Measurements from ENCODE around the gene TMEM164. TPM values are rescaled to one million over a fixed set of nuclear protein-coding genes. Genes with fewer than 3 reads are reported as not detected.
"Not testable (repeated sequence)": the region's sequence is repeated elsewhere in the genome, so short reads cannot be mapped to it uniquely, and the experiment has no call there.

Gene TMEM164
- total RNA-seq, 1 experiment from 2014 or later = 32.6 TPM

GRCh38 chrX:109974906-109975655 lies 27.8 kb upstream of the TMEM164 start:
- no peak overlapping the region for H3K27ac Mint-ChIP-seq (ENCODE audit: unreplicated experiment)
- CTCF ChIA-PET = no interaction called here
- intact Hi-C loops (cut with micrococcal nuclease; ENCODE audit: unreplicated experiment) = no loop called here
- peaks cover 29% of the 10 kb centered on the region for H3K27me3 Mint-ChIP-seq (ENCODE audit: unreplicated experiment)
- DNase-seq = no peak
- H3K36me3 Mint-ChIP-seq (ENCODE audit: insufficient read depth, unreplicated experiment) = no peaks in the 10 kb centered on the region
- no TSS peak for BruUV-seq (replicated peaks)
- TF ChIP-seq, protein P1, sequence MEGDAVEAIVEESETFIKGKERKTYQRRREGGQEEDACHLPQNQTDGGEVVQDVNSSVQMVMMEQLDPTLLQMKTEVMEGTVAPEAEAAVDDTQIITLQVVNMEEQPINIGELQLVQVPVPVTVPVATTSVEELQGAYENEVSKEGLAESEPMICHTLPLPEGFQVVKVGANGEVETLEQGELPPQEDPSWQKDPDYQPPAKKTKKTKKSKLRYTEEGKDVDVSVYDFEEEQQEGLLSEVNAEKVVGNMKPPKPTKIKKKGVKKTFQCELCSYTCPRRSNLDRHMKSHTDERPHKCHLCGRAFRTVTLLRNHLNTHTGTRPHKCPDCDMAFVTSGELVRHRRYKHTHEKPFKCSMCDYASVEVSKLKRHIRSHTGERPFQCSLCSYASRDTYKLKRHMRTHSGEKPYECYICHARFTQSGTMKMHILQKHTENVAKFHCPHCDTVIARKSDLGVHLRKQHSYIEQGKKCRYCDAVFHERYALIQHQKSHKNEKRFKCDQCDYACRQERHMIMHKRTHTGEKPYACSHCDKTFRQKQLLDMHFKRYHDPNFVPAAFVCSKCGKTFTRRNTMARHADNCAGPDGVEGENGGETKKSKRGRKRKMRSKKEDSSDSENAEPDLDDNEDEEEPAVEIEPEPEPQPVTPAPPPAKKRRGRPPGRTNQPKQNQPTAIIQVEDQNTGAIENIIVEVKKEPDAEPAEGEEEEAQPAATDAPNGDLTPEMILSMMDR (IDR thresholded peaks at IDR 0.05; ENCODE audit: unreplicated experiment) = no peak
- H3K4me3 Mint-ChIP-seq (ENCODE audit: low read depth, unreplicated experiment) = no peak overlapping the region
- H3K9me3 Mint-ChIP-seq (ENCODE audit: low read depth, unreplicated experiment) = no peaks in the 10 kb centered on the region
- H3K4me1 Mint-ChIP-seq (ENCODE audit: low read depth, unreplicated experiment) = no peaks in the 10 kb centered on the region

GRCh38 chrX:109985210-109985609 lies 17.7 kb upstream of the TMEM164 start:
- H3K27ac Mint-ChIP-seq (ENCODE audit: unreplicated experiment); H3K36me3 Mint-ChIP-seq (ENCODE audit: insufficient read depth, unreplicated experiment); BruUV-seq (replicated peaks); CTCF ChIA-PET; DNase-seq; H3K9me3 Mint-ChIP-seq (ENCODE audit: low read depth, unreplicated experiment); intact Hi-C loops (cut with micrococcal nuclease; ENCODE audit: unreplicated experiment); H3K4me1 Mint-ChIP-seq (ENCODE audit: low read depth, unreplicated experiment); H3K4me3 Mint-ChIP-seq (ENCODE audit: low read depth, unreplicated experiment): not testable (repeated sequence)
- peaks cover 26% of the 10 kb centered on the region for H3K27me3 Mint-ChIP-seq (ENCODE audit: unreplicated experiment)

GRCh38 chrX:109987884-109988283 lies 15.0 kb upstream of the TMEM164 start:
- DNase-seq = no peak
- no peak overlapping the region for H3K27ac Mint-ChIP-seq (ENCODE audit: unreplicated experiment)
- CTCF ChIA-PET = interaction anchor here (0.9 kb wide), 1 partner anchor 31 kb away, joined by 3 read pairs; no protein-coding TSS in a partner anchor
- no peaks in the 10 kb centered on the region for H3K9me3 Mint-ChIP-seq (ENCODE audit: low read depth, unreplicated experiment)
- TF ChIP-seq, protein P1 (IDR thresholded peaks at IDR 0.05; ENCODE audit: unreplicated experiment) = no peak
- intact Hi-C loops (cut with micrococcal nuclease; ENCODE audit: unreplicated experiment) = no loop called here
- BruUV-seq (replicated peaks) = no TSS peak
- H3K36me3 Mint-ChIP-seq (ENCODE audit: insufficient read depth, unreplicated experiment) = no peaks in the 10 kb centered on the region
- no peak overlapping the region for H3K4me3 Mint-ChIP-seq (ENCODE audit: low read depth, unreplicated experiment)
- no peaks in the 10 kb centered on the region for H3K4me1 Mint-ChIP-seq (ENCODE audit: low read depth, unreplicated experiment)
- peaks cover 32% of the 10 kb centered on the region for H3K27me3 Mint-ChIP-seq (ENCODE audit: unreplicated experiment)

DNA sequence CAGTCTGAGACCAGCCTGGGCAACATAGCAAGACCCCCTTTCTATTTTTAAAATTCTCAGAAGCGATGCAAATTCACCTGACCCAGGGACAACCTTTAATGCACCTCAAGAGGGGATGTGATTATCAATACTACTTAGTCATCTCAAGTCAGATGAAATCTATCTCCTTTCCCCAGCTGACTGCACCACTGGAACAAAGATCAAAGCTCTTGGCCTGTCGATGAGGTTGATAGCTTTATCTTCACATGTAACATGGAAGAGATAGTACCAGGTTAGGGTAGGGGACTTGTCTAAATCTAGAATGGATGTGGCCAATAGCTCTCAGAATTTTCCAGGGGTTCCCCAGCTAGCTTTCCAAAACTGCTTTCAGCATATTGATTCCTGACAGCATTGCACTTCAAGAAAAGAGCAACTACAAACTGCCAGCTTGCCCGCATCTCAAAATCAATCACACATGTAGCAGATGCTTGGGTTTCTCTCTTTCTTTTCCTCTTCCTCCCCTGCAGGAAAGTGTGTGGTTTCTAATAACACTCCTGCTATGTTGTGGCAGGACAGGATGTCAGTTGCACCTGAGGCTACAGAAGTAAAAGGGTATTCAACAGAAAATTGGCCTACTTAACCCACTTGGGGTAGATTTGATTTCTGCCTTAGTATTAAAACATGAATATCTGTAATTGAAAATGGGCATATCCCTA lies 12.2 kb upstream of the TMEM164 start:
- no peak for DNase-seq
- CTCF ChIA-PET = no interaction called here
- no TSS peak for BruUV-seq (replicated peaks)
- Mint-ChIP-seq H3K4me1 (ENCODE audit: low read depth, unreplicated experiment) (no peaks in the 10 kb centered on the region), H3K9me3 (ENCODE audit: low read depth, unreplicated experiment) (no peaks in the 10 kb centered on the region), H3K27me3 (ENCODE audit: unreplicated experiment) (peaks cover 39% of the 10 kb centered on the region), H3K36me3 (ENCODE audit: insufficient read depth, unreplicated experiment) (no peaks in the 10 kb centered on the region), H3K27ac (ENCODE audit: unreplicated experiment) (no peak overlapping the region), H3K4me3 (ENCODE audit: low read depth, unreplicated experiment) (no peak overlapping the region)
- intact Hi-C loops (cut with micrococcal nuclease; ENCODE audit: unreplicated experiment) = no loop called here
- TF ChIP-seq, protein P1 (IDR thresholded peaks at IDR 0.05; ENCODE audit: unreplicated experiment) = no peak

DNA sequence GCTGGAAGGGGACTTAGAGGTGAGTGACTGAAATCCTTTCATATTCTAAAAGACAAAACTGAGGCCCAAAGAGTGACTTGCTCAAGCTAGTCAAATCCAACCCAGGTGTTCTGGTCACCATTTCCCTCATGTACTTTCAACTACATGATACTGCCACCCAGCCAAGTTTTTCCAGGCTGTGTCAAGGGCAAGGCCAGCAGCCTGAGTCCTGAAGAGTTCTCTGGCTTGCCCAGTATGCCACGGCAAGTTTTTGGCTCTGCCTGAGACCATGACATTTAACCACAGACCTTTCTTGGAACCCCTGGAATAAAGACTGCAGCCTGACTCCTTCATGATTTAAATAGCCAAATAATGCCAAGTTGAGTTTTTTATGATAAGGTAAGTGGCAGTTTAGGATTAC lies 10.7 kb upstream of the TMEM164 start:
- intact Hi-C loops (cut with micrococcal nuclease; ENCODE audit: unreplicated experiment) = no loop called here
- no peak overlapping the region for H3K27ac Mint-ChIP-seq (ENCODE audit: unreplicated experiment)
- no peaks in the 10 kb centered on the region for H3K36me3 Mint-ChIP-seq (ENCODE audit: insufficient read depth, unreplicated experiment)
- TF ChIP-seq, protein P1 (IDR thresholded peaks at IDR 0.05; ENCODE audit: unreplicated experiment) = no peak
- no TSS peak for BruUV-seq (replicated peaks)
- H3K4me1 Mint-ChIP-seq (ENCODE audit: low read depth, unreplicated experiment) = no peaks in the 10 kb centered on the region
- CTCF ChIA-PET = no interaction called here
- H3K9me3 Mint-ChIP-seq (ENCODE audit: low read depth, unreplicated experiment) = no peaks in the 10 kb centered on the region
- peaks cover 45% of the 10 kb centered on the region for H3K27me3 Mint-ChIP-seq (ENCODE audit: unreplicated experiment)
- DNase-seq = no peak
- H3K4me3 Mint-ChIP-seq (ENCODE audit: low read depth, unreplicated experiment) = no peak overlapping the region
